ENCODE measurements around the gene CERS6. TPM values are rescaled to one million over a fixed set of nuclear protein-coding genes. Genes with fewer than 3 reads are reported as not detected.

The CERS6 gene
- total and polyA plus RNA-seq, 3 experiments from 2014 or later, result 3.6 to 7.8 (median 7.7) TPM

DNA sequence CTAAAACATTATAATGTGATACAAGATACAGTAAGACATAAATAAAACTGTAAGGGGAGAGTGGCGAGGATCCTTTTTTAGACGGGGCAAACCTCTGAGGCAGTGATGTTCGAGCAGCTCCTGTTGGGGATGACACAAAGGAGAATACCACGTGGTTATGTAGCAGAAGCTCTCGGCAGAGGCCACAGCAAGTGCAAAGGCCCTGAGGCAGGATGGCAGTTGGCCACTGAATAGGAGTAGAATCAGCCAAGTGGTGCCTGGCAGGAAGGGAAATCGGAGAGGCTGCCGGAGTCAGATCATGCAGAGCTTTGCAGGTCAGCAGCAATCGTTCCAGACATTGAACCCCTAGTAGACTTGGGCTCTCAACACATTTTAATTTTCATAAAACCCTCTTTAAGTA, 365.5 kb downstream of the CERS6 start:
- peaks cover 4 to 5% of the 10 kb centered on the region in 2 donors for H3K27me3 Mint-ChIP-seq
- CTCF ChIA-PET, result interaction anchor here (1.2 kb wide), 1 partner anchor 15 kb away, joined by 3 read pairs; no protein-coding TSS in a partner anchor
- no peaks in the 10 kb centered on the region for H3K4me1 Mint-ChIP-seq
- H3K27ac Mint-ChIP-seq, result no peak overlapping the region
- no peak for DNase-seq
- POLR2A ChIA-PET, result no interaction called here
- H3K9me3 Mint-ChIP-seq, result no peaks in the 10 kb centered on the region
- no peak overlapping the region for H3K27ac ChIP-seq (ENCODE audit: low read depth, low read length)
- H3K4me3 Mint-ChIP-seq, result no peak overlapping the region
- H3K36me3 Mint-ChIP-seq, result no peaks in the 10 kb centered on the region
- no peaks in the 10 kb centered on the region for H3K9me3 ChIP-seq (ENCODE audit: low read length)
- no peak overlapping the region for H3K4me3 ChIP-seq (ENCODE audit: low read length)
- no peaks in the 10 kb centered on the region for H3K27me3 ChIP-seq (ENCODE audit: insufficient read depth, low read length, poor library complexity, severe bottlenecking)
- H3K36me3 ChIP-seq (ENCODE audit: insufficient read depth, low read length), result no peaks in the 10 kb centered on the region
- H3K4me1 ChIP-seq (ENCODE audit: insufficient read depth, low read length), result no peaks in the 10 kb centered on the region

DNA sequence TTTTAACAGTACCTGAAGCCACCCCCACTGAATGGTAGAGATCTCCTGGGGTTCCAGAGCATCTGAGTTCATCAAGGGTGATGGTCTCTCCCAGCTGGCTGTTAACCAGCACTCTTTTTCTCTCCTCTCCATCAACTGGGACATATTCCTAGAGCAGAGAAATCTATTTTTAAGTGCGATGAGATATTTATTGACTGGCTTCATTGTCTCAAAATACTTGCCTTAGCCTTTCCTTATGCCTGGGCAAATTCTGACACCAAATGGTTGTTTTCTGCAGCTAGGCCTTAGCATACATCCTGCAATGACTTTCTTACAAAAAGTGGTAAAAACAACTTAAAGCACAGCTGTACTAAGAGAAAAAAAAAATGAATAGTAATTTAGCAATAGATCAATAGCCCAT, 365.9 kb downstream of the CERS6 start:
- Histone ChIP-seq H3K36me3 (ENCODE audit: insufficient read depth, low read length) (no peaks in the 10 kb centered on the region), H3K9me3 (ENCODE audit: low read length) (no peaks in the 10 kb centered on the region), H3K4me3 (ENCODE audit: low read length) (no peak overlapping the region), H3K4me1 (ENCODE audit: insufficient read depth, low read length) (no peaks in the 10 kb centered on the region), H3K27ac (ENCODE audit: low read depth, low read length) (no peak overlapping the region), H3K27me3 (ENCODE audit: insufficient read depth, low read length, poor library complexity, severe bottlenecking) (no peaks in the 10 kb centered on the region)
- Mint-ChIP-seq H3K36me3 (no peaks in the 10 kb centered on the region), H3K27ac (no peak overlapping the region), H3K27me3 (peaks cover 4 to 5% of the 10 kb centered on the region in 2 donors), H3K9me3 (no peaks in the 10 kb centered on the region), H3K4me1 (no peaks in the 10 kb centered on the region), H3K4me3 (no peak overlapping the region)
- DNase-seq, result no peak
- CTCF ChIA-PET, result interaction anchor here (1.2 kb wide), 1 partner anchor 14 kb away, joined by 3 read pairs; no protein-coding TSS in a partner anchor
- POLR2A ChIA-PET, result no interaction called here

Other genes with a start within 250 kb of the CERS6 start
- 10 to 100 TPM; 25.7 to 28.3 TPM for gene STK39, start 208.7 kb upstream of the CERS6 start, total RNA-seq
- gene STK39, start 208.7 kb upstream of the CERS6 start, polyA plus RNA-seq, result 11.2 TPM